Measurements from ENCODE around the gene MN1. TPM values are rescaled to one million over a fixed set of nuclear protein-coding genes. Genes with fewer than 3 reads are reported as not detected.

MN1 gene
- total RNA-seq = 1 to 10 TPM in 3 of 4 donors, under 1 TPM in 1; 0.53 to 2.8 (median 1.5) TPM

GRCh38 chr22:27801616-27802345 lies at the start of gene MN1:
TSS of gene MN1 (minus strand) at chr22:27801756. CDS start at chr22:27800543, 1,213 bp downstream.
- Histone ChIP-seq H3K9me3 (no peaks in the 10 kb centered on the region), H3K27ac (peak within 1 kb of the TSS; percentile 32 to 83 (median 72)), H3K4me1 (peaks cover 0 to 28% (median 7%) of the 10 kb centered on the region in 4 donors), H3K27me3 (peaks cover 0 to 15% of the 10 kb centered on the region in 2 donors), H3K4me3 (peak within 1 kb of the TSS; percentile 63 to 90 (median 75)), H3K36me3 (no peaks in the 10 kb centered on the region)
- TF ChIP-seq POLR2A (IDR thresholded peaks at IDR 0.05) (no peak), CTCF (IDR thresholded peaks at IDR 0.05) (no peak)
- peak in 2 of 3 donors; percentile 30 to 62 for DNase-seq

GRCh38 chr22:27850000-27850521 lies 48.5 kb upstream of the MN1 start:
- no peak for DNase-seq
- TF ChIP-seq CTCF (IDR thresholded peaks at IDR 0.05) (no peak), POLR2A (IDR thresholded peaks at IDR 0.05) (no peak)
- no peaks in the 10 kb centered on the region for H3K9me3 ChIP-seq
- H3K4me1 ChIP-seq = no peaks in the 10 kb centered on the region
- H3K36me3 ChIP-seq = peaks cover 0 to 59% (median 0%) of the 10 kb centered on the region in 3 donors
- H3K27ac ChIP-seq = no peak overlapping the region
- H3K4me3 ChIP-seq = no peak overlapping the region
- no peaks in the 10 kb centered on the region for H3K27me3 ChIP-seq

- peaks cover 0 to 41% (median 0%) of the 10 kb centered on the region in 3 donors for H3K36me3 ChIP-seq
- no peak overlapping the region for H3K4me3 ChIP-seq
These were observed 46.4 kb upstream of the MN1 start for GRCh38 chr22:27848005-27848404.

GRCh38 chr22:27846910-27847309 lies 45.4 kb upstream of the MN1 start:
- TF ChIP-seq CTCF (IDR thresholded peaks at IDR 0.05) (no peak), POLR2A (IDR thresholded peaks at IDR 0.05) (no peak)
- Histone ChIP-seq H3K36me3 (peaks cover 0 to 30% (median 0%) of the 10 kb centered on the region in 3 donors), H3K9me3 (no peaks in the 10 kb centered on the region), H3K27me3 (no peaks in the 10 kb centered on the region), H3K27ac (no peak overlapping the region), H3K4me3 (no peak overlapping the region), H3K4me1 (no peaks in the 10 kb centered on the region)
- DNase-seq = no peak

More at GRCh38 chr22:27848005-27848404, 46.4 kb upstream of the MN1 start:
- H3K27ac ChIP-seq = no peak overlapping the region
- no peaks in the 10 kb centered on the region for H3K27me3 ChIP-seq
- TF ChIP-seq POLR2A (IDR thresholded peaks at IDR 0.05) (no peak), CTCF (IDR thresholded peaks at IDR 0.05) (no peak)
- H3K4me1 ChIP-seq = no peaks in the 10 kb centered on the region
- DNase-seq = no peak
- H3K9me3 ChIP-seq = no peaks in the 10 kb centered on the region

GRCh38 chr22:27846248-27846757 lies 44.7 kb upstream of the MN1 start:
- Histone ChIP-seq H3K9me3 (no peaks in the 10 kb centered on the region), H3K4me1 (no peaks in the 10 kb centered on the region), H3K36me3 (peaks cover 0 to 24% (median 0%) of the 10 kb centered on the region in 3 donors), H3K27ac (no peak overlapping the region), H3K4me3 (no peak overlapping the region), H3K27me3 (no peaks in the 10 kb centered on the region)
- TF ChIP-seq CTCF (IDR thresholded peaks at IDR 0.05) (no peak), POLR2A (IDR thresholded peaks at IDR 0.05) (no peak)
- no peak for DNase-seq
